ENCODE measurements around the gene LAMA1.

LAMA1 gene

DNA sequence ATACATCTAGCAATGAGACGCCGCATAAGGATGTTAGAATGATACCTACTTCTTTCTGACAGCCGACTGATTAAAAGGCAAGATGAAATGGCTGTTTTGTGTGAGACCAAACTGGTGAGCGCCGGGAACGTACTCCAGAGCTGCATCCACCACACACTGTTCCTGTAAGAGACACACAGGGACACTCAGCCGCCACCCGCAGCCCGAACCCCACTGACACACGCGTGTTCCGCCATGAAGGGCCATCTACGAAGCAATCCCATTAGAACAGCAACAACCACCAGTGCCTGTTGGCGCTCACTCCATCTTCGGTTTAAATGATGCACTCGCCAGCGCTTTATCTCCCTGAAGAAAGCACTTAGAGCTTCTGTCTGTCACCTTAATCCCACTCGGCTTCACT lies 162.3 kb downstream of the LAMA1 start:
- Histone ChIP-seq H3K4me2 (ENCODE audit: low read depth, low read length, poor library complexity, severe bottlenecking) (no peak overlapping the region), H3K9me2 (replicated peaks; ENCODE audit: low read depth, low read length) (no peaks in the 10 kb centered on the region), H3K36me3 (ENCODE audit: insufficient read depth, low read length) (no peaks in the 10 kb centered on the region), H4K20me1 (ENCODE audit: insufficient read depth, low read length, poor library complexity, severe bottlenecking) (no peaks in the 10 kb centered on the region), H2AFZ (ENCODE audit: low read length) (no peak overlapping the region), H3K79me2 (ENCODE audit: insufficient read depth, low read length) (no peaks in the 10 kb centered on the region), H3K9me3 (ENCODE audit: insufficient read depth, low read depth, low read length) (no peaks in the 10 kb centered on the region; the same call in 1 of the 2 replicates), H3K4me1 (ENCODE audit: insufficient read depth, low read length, poor library complexity, severe bottlenecking) (no peaks in the 10 kb centered on the region), H3K9ac (ENCODE audit: low read depth, low read length, poor library complexity, severe bottlenecking) (no peak overlapping the region), H3F3A (ENCODE audit: low read depth) (no peaks in the 10 kb centered on the region), H3K27me3 (ENCODE audit: insufficient read depth, low read length, poor library complexity, severe bottlenecking) (no peaks in the 10 kb centered on the region), H3K4me3 (ENCODE audit: low read length, poor library complexity, severe bottlenecking) (no peak overlapping the region)
- TF ChIP-seq, protein P1, sequence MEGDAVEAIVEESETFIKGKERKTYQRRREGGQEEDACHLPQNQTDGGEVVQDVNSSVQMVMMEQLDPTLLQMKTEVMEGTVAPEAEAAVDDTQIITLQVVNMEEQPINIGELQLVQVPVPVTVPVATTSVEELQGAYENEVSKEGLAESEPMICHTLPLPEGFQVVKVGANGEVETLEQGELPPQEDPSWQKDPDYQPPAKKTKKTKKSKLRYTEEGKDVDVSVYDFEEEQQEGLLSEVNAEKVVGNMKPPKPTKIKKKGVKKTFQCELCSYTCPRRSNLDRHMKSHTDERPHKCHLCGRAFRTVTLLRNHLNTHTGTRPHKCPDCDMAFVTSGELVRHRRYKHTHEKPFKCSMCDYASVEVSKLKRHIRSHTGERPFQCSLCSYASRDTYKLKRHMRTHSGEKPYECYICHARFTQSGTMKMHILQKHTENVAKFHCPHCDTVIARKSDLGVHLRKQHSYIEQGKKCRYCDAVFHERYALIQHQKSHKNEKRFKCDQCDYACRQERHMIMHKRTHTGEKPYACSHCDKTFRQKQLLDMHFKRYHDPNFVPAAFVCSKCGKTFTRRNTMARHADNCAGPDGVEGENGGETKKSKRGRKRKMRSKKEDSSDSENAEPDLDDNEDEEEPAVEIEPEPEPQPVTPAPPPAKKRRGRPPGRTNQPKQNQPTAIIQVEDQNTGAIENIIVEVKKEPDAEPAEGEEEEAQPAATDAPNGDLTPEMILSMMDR (conservative IDR thresholded peaks at IDR 0.05; ENCODE audit: low read length): no peak
- TF ChIP-seq EZH2phosphoT487 (IDR thresholded peaks at IDR 0.05; ENCODE audit: borderline replicate concordance): no peak

DNA sequence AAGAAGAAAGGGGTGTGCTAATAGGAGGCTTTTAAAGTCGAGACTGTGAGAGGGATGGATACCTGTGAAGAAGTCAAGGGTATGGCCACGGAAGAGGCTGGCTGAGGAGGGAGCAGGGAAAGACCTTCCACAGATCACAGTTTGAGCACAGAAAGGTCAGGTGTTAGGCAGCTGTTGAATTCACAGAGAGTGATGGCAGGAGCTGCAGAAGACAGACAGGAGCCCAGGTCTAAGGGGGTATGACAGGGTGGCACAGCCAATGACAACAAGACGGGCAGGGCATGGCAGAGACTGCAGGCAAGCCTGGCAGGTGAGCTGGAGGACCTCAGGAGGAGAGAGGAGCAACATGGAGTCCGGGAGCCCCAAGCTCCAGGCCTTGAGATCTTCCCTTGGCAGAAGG lies 163.1 kb downstream of the LAMA1 start:
- H3K9me3 ChIP-seq (ENCODE audit: insufficient read depth, low read depth, low read length): peaks cover 3% of the 10 kb centered on the region; the same call in 1 of the 2 replicates
- no peak overlapping the region for H3K4me3 ChIP-seq (ENCODE audit: low read length, poor library complexity, severe bottlenecking)
- no peak overlapping the region for H2AFZ ChIP-seq (ENCODE audit: low read length)
- H3K79me2 ChIP-seq (ENCODE audit: insufficient read depth, low read length): no peaks in the 10 kb centered on the region
- H3K9me2 ChIP-seq (replicated peaks; ENCODE audit: low read depth, low read length): no peaks in the 10 kb centered on the region
- no peaks in the 10 kb centered on the region for H3K27me3 ChIP-seq (ENCODE audit: insufficient read depth, low read length, poor library complexity, severe bottlenecking)
- H4K20me1 ChIP-seq (ENCODE audit: insufficient read depth, low read length, poor library complexity, severe bottlenecking): no peaks in the 10 kb centered on the region
- H3K9ac ChIP-seq (ENCODE audit: low read depth, low read length, poor library complexity, severe bottlenecking): no peak overlapping the region
- TF ChIP-seq, protein P1 (conservative IDR thresholded peaks at IDR 0.05; ENCODE audit: low read length): no peak
- no peak for TF ChIP-seq EZH2phosphoT487 (IDR thresholded peaks at IDR 0.05; ENCODE audit: borderline replicate concordance)
- H3K4me2 ChIP-seq (ENCODE audit: low read depth, low read length, poor library complexity, severe bottlenecking): no peak overlapping the region
- H3F3A ChIP-seq (ENCODE audit: low read depth): no peaks in the 10 kb centered on the region
- no peaks in the 10 kb centered on the region for H3K36me3 ChIP-seq (ENCODE audit: insufficient read depth, low read length)
- no peaks in the 10 kb centered on the region for H3K4me1 ChIP-seq (ENCODE audit: insufficient read depth, low read length, poor library complexity, severe bottlenecking)

DNA sequence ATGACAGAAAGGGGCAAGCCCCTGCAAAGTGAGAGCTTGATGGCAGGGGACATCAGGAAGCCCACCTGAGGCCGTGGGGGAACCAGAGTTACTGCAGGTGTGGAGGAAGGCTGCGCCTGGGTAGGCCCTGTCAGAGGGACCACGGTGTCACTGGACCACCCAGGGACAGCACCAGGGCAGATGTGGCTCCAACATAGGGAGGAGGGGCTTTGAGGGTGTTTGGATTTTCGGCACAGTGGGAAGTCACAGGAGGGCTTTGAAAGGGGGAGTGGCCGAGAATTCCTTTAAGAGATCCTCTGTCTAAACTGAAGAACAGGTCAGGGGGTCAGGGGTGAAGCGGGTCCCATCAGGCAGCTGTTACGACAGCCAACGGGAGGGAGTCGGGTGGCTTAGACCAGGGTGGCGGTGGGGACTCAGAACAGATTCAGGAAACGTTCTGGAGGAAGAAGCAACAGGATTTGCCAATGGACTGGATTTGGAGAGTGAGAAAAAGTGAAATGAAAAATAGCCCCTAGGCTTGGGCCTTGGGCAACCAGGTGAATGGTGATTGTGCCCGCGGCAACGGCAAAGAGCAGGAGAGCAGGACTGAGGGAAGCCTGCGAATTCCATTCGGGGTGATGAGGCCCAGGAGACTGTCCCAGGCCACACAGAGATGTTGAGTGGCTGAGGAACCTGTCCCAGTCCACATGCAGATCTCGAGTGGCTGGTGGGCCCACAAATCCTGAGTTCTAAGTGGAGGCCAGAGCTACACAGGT lies 166.1 kb downstream of the LAMA1 start:
- no peaks in the 10 kb centered on the region for H4K20me1 ChIP-seq (ENCODE audit: insufficient read depth, low read length, poor library complexity, severe bottlenecking)
- no peaks in the 10 kb centered on the region for H3K79me2 ChIP-seq (ENCODE audit: insufficient read depth, low read length)
- H3K9me2 ChIP-seq (replicated peaks; ENCODE audit: low read depth, low read length): no peaks in the 10 kb centered on the region
- no peak overlapping the region for H3K9ac ChIP-seq (ENCODE audit: low read depth, low read length, poor library complexity, severe bottlenecking)
- no peaks in the 10 kb centered on the region for H3K36me3 ChIP-seq (ENCODE audit: insufficient read depth, low read length)
- H2AFZ ChIP-seq (ENCODE audit: low read length): no peak overlapping the region
- H3K9me3 ChIP-seq (ENCODE audit: insufficient read depth, low read depth, low read length): peaks cover 3% of the 10 kb centered on the region; the same call in 1 of the 2 replicates
- H3K4me1 ChIP-seq (ENCODE audit: insufficient read depth, low read length, poor library complexity, severe bottlenecking): no peaks in the 10 kb centered on the region
- no peak overlapping the region for H3K4me2 ChIP-seq (ENCODE audit: low read depth, low read length, poor library complexity, severe bottlenecking)
- no peaks in the 10 kb centered on the region for H3K27me3 ChIP-seq (ENCODE audit: insufficient read depth, low read length, poor library complexity, severe bottlenecking)
- TF ChIP-seq, protein P1 (conservative IDR thresholded peaks at IDR 0.05; ENCODE audit: low read length): no peak
- no peak overlapping the region for H3K4me3 ChIP-seq (ENCODE audit: low read length, poor library complexity, severe bottlenecking)
- H3F3A ChIP-seq (ENCODE audit: low read depth): no peaks in the 10 kb centered on the region

Data from Loucy (cell line).